SK-N-MC (cell line): Measurements from ENCODE around the gene PLAC8.

Experiments used
- EZH2 ChIP-seq: fragments of 200-600 bp; sonication (generic); IDR thresholded peaks from one replicate; pipeline ENCODE4 v1.6.1; 2017; ENCODE audit warnings: antibody characterized with exemption
- FOXP2 ChIP-seq: optimal IDR thresholded peaks from 2 replicates; pipeline ENCODE3; 2011; ENCODE audit warnings: mild to moderate bottlenecking, moderate library complexity; ENCODE audit not compliant: insufficient read depth; ENCODE audit errors: extremely low read length, control extremely low read depth
- POLR2AphosphoS5 ChIP-seq: IDR thresholded peaks from 2 replicates; pipeline ENCODE4 v1.6.1; 2012; ENCODE audit warnings: mild to moderate bottlenecking, low read depth, low read length, borderline replicate concordance

DNA sequence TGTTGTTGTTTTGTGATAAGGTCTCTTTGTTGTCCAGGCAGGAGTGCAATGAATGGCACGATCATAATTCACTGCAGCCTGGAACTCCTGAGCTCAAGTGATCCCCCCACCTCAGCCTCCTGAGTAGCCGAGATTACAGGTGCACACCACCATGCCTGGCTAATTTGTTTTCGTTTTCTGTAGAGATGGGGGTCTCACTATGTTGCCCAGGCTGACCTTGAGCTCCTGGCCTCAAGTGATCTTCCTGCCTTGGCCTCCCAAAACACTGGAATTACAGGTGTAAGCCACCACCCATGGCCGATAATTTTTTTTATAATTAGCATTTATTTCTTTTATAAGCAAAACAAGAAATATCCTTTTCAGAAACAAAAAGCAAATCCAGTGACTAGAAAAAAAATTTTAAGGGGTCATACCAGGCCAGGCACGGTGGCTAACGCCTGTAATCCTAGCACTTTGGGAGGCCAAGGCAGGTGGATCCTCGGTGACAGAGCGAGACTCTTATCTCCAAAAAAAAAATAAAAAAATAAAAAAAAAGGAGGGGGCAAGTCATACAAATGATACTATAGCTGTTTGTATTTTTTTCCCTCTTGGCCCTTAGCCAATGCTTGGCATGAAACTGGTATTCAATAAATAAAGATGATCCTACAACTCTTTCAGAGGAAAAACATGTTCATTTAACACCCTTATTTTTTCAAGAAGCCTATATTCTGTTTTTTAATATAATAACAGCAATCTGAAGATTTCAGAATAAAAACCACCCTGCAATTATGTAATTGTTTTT is 3.4 kb downstream of the PLAC8 start:
- TF ChIP-seq POLR2AphosphoS5 = no peak
- no peak for TF ChIP-seq EZH2
- no peak for TF ChIP-seq FOXP2
